ENCODE measurements around the gene MYNN.

MYNN gene

DNA sequence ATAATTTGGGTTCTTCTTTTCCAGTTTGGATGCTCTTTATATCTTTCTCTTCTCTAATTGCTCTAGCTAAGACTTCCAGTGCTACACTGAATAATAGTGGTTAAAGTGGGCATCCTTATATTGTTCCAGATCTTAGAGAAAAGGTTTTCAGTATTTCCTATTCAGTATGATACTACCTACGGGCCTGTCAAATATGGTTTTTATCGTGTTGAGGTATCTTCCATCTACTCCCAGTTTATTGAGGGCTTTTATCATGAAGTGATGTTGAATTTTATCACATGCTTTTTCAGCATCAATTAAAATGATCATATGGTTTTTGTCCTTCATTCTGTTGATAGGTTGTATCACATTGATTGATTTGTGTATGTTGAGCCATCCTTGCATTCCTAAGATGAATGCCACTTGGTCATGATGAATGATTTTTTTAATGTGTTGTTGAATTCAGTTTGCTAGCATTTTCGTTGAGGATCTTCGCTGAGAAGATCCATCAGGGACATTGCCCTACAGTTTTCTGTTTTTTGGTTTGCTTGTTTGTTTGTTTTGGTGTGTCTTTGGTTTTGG lies 42.5 kb downstream of the MYNN start:
- TF ChIP-seq, protein P1, sequence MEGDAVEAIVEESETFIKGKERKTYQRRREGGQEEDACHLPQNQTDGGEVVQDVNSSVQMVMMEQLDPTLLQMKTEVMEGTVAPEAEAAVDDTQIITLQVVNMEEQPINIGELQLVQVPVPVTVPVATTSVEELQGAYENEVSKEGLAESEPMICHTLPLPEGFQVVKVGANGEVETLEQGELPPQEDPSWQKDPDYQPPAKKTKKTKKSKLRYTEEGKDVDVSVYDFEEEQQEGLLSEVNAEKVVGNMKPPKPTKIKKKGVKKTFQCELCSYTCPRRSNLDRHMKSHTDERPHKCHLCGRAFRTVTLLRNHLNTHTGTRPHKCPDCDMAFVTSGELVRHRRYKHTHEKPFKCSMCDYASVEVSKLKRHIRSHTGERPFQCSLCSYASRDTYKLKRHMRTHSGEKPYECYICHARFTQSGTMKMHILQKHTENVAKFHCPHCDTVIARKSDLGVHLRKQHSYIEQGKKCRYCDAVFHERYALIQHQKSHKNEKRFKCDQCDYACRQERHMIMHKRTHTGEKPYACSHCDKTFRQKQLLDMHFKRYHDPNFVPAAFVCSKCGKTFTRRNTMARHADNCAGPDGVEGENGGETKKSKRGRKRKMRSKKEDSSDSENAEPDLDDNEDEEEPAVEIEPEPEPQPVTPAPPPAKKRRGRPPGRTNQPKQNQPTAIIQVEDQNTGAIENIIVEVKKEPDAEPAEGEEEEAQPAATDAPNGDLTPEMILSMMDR (IDR thresholded peaks at IDR 0.05), result no peak
- no peak for TF ChIP-seq ZFX (IDR thresholded peaks at IDR 0.05; ENCODE audit: borderline replicate concordance)
- no peak overlapping the region for H3K27ac ChIP-seq

DNA sequence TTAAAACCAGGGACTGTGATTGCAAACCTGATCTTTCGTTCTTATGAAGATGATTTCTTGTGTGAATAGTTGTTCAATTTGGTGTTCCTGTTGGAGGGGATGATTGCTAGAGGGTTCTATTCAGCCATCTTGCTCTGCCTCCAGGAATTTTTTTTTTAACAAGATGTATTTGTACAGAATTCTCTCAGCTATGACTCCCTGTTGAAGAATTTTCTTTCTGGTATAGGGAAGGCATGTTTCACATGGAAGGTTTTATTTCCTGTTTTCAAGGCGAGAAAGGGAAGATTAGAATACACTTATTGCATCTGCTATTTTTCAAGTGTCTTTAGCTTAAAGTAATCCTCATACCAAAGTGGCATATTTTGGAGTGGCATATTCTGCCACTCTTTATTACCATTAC lies 45.1 kb downstream of the MYNN start:
- TF ChIP-seq, protein P1 (IDR thresholded peaks at IDR 0.05), result no peak
- no peak for TF ChIP-seq ZFX (IDR thresholded peaks at IDR 0.05; ENCODE audit: borderline replicate concordance)
- H3K27ac ChIP-seq, result no peak overlapping the region

DNA sequence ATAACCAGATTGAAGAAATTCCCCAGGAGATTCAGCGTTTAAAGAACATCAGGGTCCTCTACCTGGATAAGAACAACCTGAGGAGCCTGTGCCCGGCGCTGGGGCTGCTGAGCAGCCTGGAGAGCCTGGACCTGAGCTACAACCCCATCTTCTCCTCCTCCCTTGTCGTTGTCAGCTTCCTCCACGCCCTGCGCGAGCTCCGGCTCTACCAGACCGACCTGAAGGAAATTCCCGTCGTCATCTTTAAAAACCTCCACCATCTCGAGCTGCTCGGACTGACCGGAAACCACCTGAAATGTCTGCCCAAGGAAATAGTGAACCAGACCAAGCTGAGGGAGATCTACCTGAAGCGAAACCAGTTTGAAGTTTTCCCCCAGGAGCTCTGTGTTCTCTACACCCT lies 48.9 kb downstream of the MYNN start:
- TF ChIP-seq ZFX (IDR thresholded peaks at IDR 0.05; ENCODE audit: borderline replicate concordance), result no peak
- TF ChIP-seq, protein P1 (IDR thresholded peaks at IDR 0.05), result no peak
- no peak overlapping the region for H3K27ac ChIP-seq

GRCh38 chr3:169822540-169822939 lies 49.3 kb downstream of the MYNN start:
- TF ChIP-seq, protein P1 (IDR thresholded peaks at IDR 0.05), result no peak
- TF ChIP-seq ZFX (IDR thresholded peaks at IDR 0.05; ENCODE audit: borderline replicate concordance), result no peak
- no peak overlapping the region for H3K27ac ChIP-seq

DNA sequence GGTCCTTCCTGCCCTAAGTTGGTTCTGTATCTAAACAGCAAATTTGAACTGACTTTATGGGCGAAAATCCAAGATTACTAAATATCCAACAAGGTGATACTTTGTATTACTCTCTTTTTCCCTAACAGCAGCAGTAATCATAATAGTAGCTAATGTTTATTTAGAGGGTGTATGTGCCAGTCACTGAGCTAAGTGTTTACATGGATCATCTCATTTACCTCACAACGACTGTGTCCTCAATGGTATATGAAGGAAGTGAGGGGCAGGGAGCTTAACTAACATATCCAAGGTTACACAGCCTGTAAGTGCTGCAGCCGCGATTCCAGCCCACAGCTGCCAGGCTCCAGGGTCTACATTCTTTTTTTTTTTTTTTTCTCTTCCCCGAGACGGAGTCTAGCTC lies 49.8 kb downstream of the MYNN start:
- no peak overlapping the region for H3K27ac ChIP-seq
- TF ChIP-seq ZFX (IDR thresholded peaks at IDR 0.05; ENCODE audit: borderline replicate concordance), result no peak
- TF ChIP-seq, protein P1 (IDR thresholded peaks at IDR 0.05), result no peak

- H3K27ac ChIP-seq, result no peak overlapping the region
- TF ChIP-seq, protein P1 (IDR thresholded peaks at IDR 0.05), result no peak
- TF ChIP-seq ZFX (IDR thresholded peaks at IDR 0.05; ENCODE audit: borderline replicate concordance), result no peak
Observed at GRCh38 chr3:169825316-169825715, 52.1 kb downstream of the MYNN start.

DNA sequence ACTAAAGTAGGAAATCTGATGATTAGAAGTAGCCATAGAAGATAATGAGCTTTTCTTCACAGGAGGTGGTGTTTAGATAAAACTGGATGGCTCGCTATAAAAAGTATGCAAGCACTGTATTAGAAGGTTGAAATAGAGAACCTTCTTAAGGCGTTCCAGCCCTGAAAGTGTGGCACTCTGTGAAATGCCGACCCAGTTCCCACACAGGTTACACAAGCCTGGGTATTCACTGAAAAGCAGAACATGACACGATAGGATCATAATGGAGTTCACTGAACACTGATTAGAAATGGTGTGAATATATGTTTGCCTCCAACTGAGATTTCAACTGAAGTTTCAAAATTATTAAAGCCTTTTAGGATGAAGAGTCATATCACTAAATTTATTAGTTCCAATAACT lies 54.5 kb downstream of the MYNN start:
- no peak overlapping the region for H3K27ac ChIP-seq
- TF ChIP-seq, protein P1 (IDR thresholded peaks at IDR 0.05), result no peak
- no peak for TF ChIP-seq ZFX (IDR thresholded peaks at IDR 0.05; ENCODE audit: borderline replicate concordance)

Measured in 22Rv1 (cell line).